Breast epithelium (tissue), 3 donors: ENCODE results near the gene AJM1.

Experiments
- POLR2A ChIP-seq: fragments of 450-650 bp; IDR thresholded peaks from one replicate; pipeline ENCODE4 v1.6.1; 2016; ENCODE audit warnings: antibody characterized with exemption, mild to moderate bottlenecking, moderate library complexity
- TF ChIP-seq, protein P1 (sequence below), 3 donors: fragments of 450-650 bp; IDR thresholded peaks; one replicate each; pipeline ENCODE4 v1.5.1; 2016 to 2017; ENCODE audit warnings: antibody characterized with exemption in 3 of 3, mild to moderate bottlenecking in 3 of 3, moderate library complexity in 3 of 3

GRCh38 chr9:136857166-136857565, 14.9 kb downstream of the AJM1 start:
- TF ChIP-seq, protein P1, sequence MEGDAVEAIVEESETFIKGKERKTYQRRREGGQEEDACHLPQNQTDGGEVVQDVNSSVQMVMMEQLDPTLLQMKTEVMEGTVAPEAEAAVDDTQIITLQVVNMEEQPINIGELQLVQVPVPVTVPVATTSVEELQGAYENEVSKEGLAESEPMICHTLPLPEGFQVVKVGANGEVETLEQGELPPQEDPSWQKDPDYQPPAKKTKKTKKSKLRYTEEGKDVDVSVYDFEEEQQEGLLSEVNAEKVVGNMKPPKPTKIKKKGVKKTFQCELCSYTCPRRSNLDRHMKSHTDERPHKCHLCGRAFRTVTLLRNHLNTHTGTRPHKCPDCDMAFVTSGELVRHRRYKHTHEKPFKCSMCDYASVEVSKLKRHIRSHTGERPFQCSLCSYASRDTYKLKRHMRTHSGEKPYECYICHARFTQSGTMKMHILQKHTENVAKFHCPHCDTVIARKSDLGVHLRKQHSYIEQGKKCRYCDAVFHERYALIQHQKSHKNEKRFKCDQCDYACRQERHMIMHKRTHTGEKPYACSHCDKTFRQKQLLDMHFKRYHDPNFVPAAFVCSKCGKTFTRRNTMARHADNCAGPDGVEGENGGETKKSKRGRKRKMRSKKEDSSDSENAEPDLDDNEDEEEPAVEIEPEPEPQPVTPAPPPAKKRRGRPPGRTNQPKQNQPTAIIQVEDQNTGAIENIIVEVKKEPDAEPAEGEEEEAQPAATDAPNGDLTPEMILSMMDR (IDR thresholded peaks at IDR 0.05): no peak
- TF ChIP-seq POLR2A: no peak
